ENCODE results near the gene MUC12. TPM values are rescaled to one million over a fixed set of nuclear protein-coding genes. Genes with fewer than 3 reads are reported as not detected.

The MUC12 gene
- total RNA-seq, 1 donor from 2014 or later = under 0.01 TPM

GRCh38 chr7:101066141-101066832, 96.9 kb downstream of the MUC12 start:
- Histone ChIP-seq H3K4me3 (ENCODE audit: low read depth, low read length) (no peak overlapping the region), H3K27me3 (ENCODE audit: control insufficient read depth, insufficient read depth, low read length) (peaks cover 4% of the 10 kb centered on the region), H3K36me3 (ENCODE audit: control insufficient read depth, insufficient read depth, low read length) (no peaks in the 10 kb centered on the region)
- no peak for TF ChIP-seq CTCF (IDR thresholded peaks at IDR 0.05; ENCODE audit: insufficient read depth, low read length, severe bottlenecking)
- FAIRE-seq = no peak
- DNase-seq (ENCODE audit: low read depth) = peak; percentile 82

GRCh38 chr7:101066833-101067177, 97.4 kb downstream of the MUC12 start:
- no peak overlapping the region for H3K4me3 ChIP-seq (ENCODE audit: low read depth, low read length)
- no peak for TF ChIP-seq CTCF (IDR thresholded peaks at IDR 0.05; ENCODE audit: insufficient read depth, low read length, severe bottlenecking)
- H3K27me3 ChIP-seq (ENCODE audit: control insufficient read depth, insufficient read depth, low read length) = peaks cover 4% of the 10 kb centered on the region
- no peaks in the 10 kb centered on the region for H3K36me3 ChIP-seq (ENCODE audit: control insufficient read depth, insufficient read depth, low read length)
- DNase-seq (ENCODE audit: low read depth) (no peak), FAIRE-seq (no peak)

- TF ChIP-seq CTCF (IDR thresholded peaks at IDR 0.05; ENCODE audit: insufficient read depth, low read length, severe bottlenecking) = no peak
- Histone ChIP-seq H3K27me3 (ENCODE audit: control insufficient read depth, insufficient read depth, low read length) (peaks cover 4% of the 10 kb centered on the region), H3K4me3 (ENCODE audit: low read depth, low read length) (no peak overlapping the region), H3K36me3 (ENCODE audit: control insufficient read depth, insufficient read depth, low read length) (no peaks in the 10 kb centered on the region)
- no peak for DNase-seq (ENCODE audit: low read depth)
- FAIRE-seq = no peak
Measured at GRCh38 chr7:101068401-101068800, 99.0 kb downstream of the MUC12 start.

Other genes with a start within 250 kb of the MUC12 start
- gene EPO, start 249.1 kb upstream of the MUC12 start, total RNA-seq = not detected in 2 replicates
- gene ZAN, start 236.0 kb upstream of the MUC12 start, total RNA-seq = not detected in 2 replicates
- 104 and 153 TPM in 2 replicates for gene EPHB4, start 142.0 kb upstream of the MUC12 start, total RNA-seq
- 6.5 and 7.6 TPM in 2 replicates for gene SLC12A9, start 116.9 kb upstream of the MUC12 start, total RNA-seq
- gene TRIP6, start 102.2 kb upstream of the MUC12 start, total RNA-seq = 33.0 and 70.3 TPM in 2 replicates
- gene SRRT, start 94.5 kb upstream of the MUC12 start, total RNA-seq = 26.9 and 29.3 TPM in 2 replicates
- gene UFSP1, start 79.8 kb upstream of the MUC12 start, total RNA-seq = 4.2 and 4.7 TPM in 2 replicates
- 0.13 TPM in 1 of 2 replicates, not detected in the other for gene ACHE, start 73.7 kb upstream of the MUC12 start, total RNA-seq
- under 0.01 TPM in 1 of 2 replicates, not detected in the other for gene MUC3A, start 20.0 kb upstream of the MUC12 start, total RNA-seq
- gene MUC17, start 50.5 kb downstream of the MUC12 start, total RNA-seq = not detected in 2 replicates
- gene TRIM56, start 115.9 kb downstream of the MUC12 start, total RNA-seq = 6.6 and 12.5 TPM in 2 replicates
- 20.6 and 54.2 TPM in 2 replicates for gene SERPINE1, start 157.5 kb downstream of the MUC12 start, total RNA-seq
- gene AP1S1, start 184.9 kb downstream of the MUC12 start, total RNA-seq = 176 and 192 TPM in 2 replicates
- gene VGF, start 196.0 kb downstream of the MUC12 start, total RNA-seq = not detected in 2 replicates
- gene NAT16, start 210.7 kb downstream of the MUC12 start, total RNA-seq = not detected in 2 replicates
- gene MOGAT3, start 231.5 kb downstream of the MUC12 start, total RNA-seq = not detected in 2 replicates
- gene PLOD3, start 248.0 kb downstream of the MUC12 start, total RNA-seq = 21.8 and 27.9 TPM in 2 replicates
- 66.9 and 72.7 TPM in 2 replicates for gene ZNHIT1, start 248.6 kb downstream of the MUC12 start, total RNA-seq

Measured in bronchial epithelial cell (primary cell).